HEK293T (cell line): ENCODE data around the gene IDI2.
"Not testable (repeated sequence)": the region's sequence is repeated elsewhere in the genome, so short reads cannot be mapped to it uniquely, and the experiment has no call there.

ENCODE experiments used
- ARNT ChIP-seq: fragments of 450-650 bp; IDR thresholded peaks from 2 replicates; pipeline ENCODE4 v1.6.1; 2017; ENCODE audit warnings: mild to moderate bottlenecking
- BHLHE40 ChIP-seq: fragments of 450-650 bp; IDR thresholded peaks from 2 replicates; pipeline ENCODE4 v1.6.1; 2016; ENCODE audit warnings: mild to moderate bottlenecking, moderate library complexity, borderline replicate concordance
- ELF4 ChIP-seq: fragments of 450-650 bp; IDR thresholded peaks from 2 replicates; pipeline ENCODE4 v1.6.1; 2017; ENCODE audit warnings: antibody characterized with exemption
- FOXA1 ChIP-seq: fragments of 450-650 bp; IDR thresholded peaks from 2 replicates; pipeline ENCODE4 v1.6.1; 2016; ENCODE audit warnings: mild to moderate bottlenecking
- FOXM1 ChIP-seq: fragments of 450-650 bp; IDR thresholded peaks from 2 replicates; pipeline ENCODE4 v1.6.1; 2017; ENCODE audit warnings: mild to moderate bottlenecking, borderline replicate concordance
- HDGF ChIP-seq: fragments of 450-650 bp; IDR thresholded peaks from 2 replicates; pipeline ENCODE4 v1.6.1; 2017; ENCODE audit warnings: antibody characterized with exemption, borderline replicate concordance
- L3MBTL2 ChIP-seq: fragments of 450-650 bp; conservative IDR thresholded peaks from 2 replicates; pipeline ENCODE4 v1.6.1; 2016; ENCODE audit warnings: mild to moderate bottlenecking
- NFRKB ChIP-seq: fragments of 450-650 bp; IDR thresholded peaks from 2 replicates; pipeline ENCODE4 v1.6.1; 2016; ENCODE audit warnings: mild to moderate bottlenecking, moderate library complexity
- SP1 ChIP-seq: fragments of 450-650 bp; IDR thresholded peaks from 2 replicates; pipeline ENCODE4 v1.6.1; 2017
- SUZ12 ChIP-seq: fragments of 450-650 bp; IDR thresholded peaks from 2 replicates; pipeline ENCODE4 v1.6.1; 2016; ENCODE audit warnings: mild to moderate bottlenecking
- TARDBP ChIP-seq: fragments of 450-650 bp; IDR thresholded peaks from 2 replicates; pipeline ENCODE4 v1.6.1; 2016
- TF ChIP-seq, protein P1 (sequence below): fragments of 450-650 bp; IDR thresholded peaks from 2 replicates; pipeline ENCODE4 v1.6.1; 2016

DNA sequence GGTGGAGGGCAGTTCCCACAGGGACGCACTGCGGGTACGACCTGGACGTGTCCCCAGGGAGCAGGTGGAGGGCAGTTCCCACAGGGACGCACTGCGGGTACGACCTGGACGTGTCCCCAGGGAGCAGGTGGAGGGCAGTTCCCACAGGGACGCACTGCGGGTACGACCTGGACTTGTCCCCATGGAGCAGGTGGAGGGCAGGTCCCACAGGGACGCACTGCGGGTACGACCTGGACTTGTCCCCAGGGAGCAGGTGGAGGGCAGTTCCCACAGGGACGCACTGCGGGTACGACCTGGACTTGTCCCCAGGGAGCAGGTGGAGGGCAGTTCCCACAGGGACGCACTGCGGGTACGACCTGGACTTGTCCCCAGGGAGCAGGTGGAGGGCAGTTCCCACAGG is 13.1 kb upstream of the IDI2 start:
- TF ChIP-seq L3MBTL2, HDGF, BHLHE40, SUZ12, NFRKB, ELF4, SP1, FOXM1, FOXA1, ARNT, TARDBP: not testable (repeated sequence)
- TF ChIP-seq, protein P1, sequence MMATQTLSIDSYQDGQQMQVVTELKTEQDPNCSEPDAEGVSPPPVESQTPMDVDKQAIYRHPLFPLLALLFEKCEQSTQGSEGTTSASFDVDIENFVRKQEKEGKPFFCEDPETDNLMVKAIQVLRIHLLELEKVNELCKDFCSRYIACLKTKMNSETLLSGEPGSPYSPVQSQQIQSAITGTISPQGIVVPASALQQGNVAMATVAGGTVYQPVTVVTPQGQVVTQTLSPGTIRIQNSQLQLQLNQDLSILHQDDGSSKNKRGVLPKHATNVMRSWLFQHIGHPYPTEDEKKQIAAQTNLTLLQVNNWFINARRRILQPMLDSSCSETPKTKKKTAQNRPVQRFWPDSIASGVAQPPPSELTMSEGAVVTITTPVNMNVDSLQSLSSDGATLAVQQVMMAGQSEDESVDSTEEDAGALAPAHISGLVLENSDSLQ: not testable (repeated sequence)
